GM23338 (cell line): ENCODE data around the gene ONECUT3. TPM values are rescaled to one million over a fixed set of nuclear protein-coding genes. Genes with fewer than 3 reads are reported as not detected.

Experiments
- ATAC-seq: fragments of 200-7000 bp; cut with Tn5 transposase; 3 replicates; pipeline ENCODE4 v1.9.1; 2020
- DNase-seq: peaks from one replicate; pipeline ENCODE4 v3.0.0-alpha.2; 2015; ENCODE audit warnings: low spot score
- H2AFZ ChIP-seq: fragments of 200-600 bp; sonication (generic); 2 replicates; pipeline ENCODE4 v1.8.0; 2016; ENCODE audit warnings: antibody characterized with exemption, mild to moderate bottlenecking, moderate library complexity
- H3F3A ChIP-seq: fragments of 200-600 bp; sonication (generic); replicated peaks from 2 replicates; pipeline ENCODE4 v1.8.0; 2017; ENCODE audit warnings: antibody characterized with exemption, mixed run types, low read depth
- H3K27ac ChIP-seq: fragments of 200-600 bp; sonication (generic); 2 replicates; pipeline ENCODE4 v1.6.1; 2016; ENCODE audit warnings: low read depth
- H3K27me3 ChIP-seq: fragments of 200-600 bp; sonication (generic); 2 replicates; pipeline ENCODE4 v1.8.0; 2016; ENCODE audit warnings: mild to moderate bottlenecking, mixed run types, moderate library complexity; ENCODE audit not compliant: insufficient read depth
- H3K36me3 ChIP-seq: fragments of 200-600 bp; sonication (generic); 2 replicates; pipeline ENCODE4 v1.8.0; 2016; ENCODE audit warnings: mild to moderate bottlenecking; ENCODE audit not compliant: insufficient read depth
- H3K4me1 ChIP-seq: fragments of 200-600 bp; sonication (generic); 2 replicates; pipeline ENCODE4 v1.8.0; 2016; ENCODE audit warnings: mild to moderate bottlenecking, moderate library complexity; ENCODE audit not compliant: insufficient read depth
- H3K4me2 ChIP-seq: fragments of 200-600 bp; sonication (generic); 2 replicates; pipeline ENCODE4 v1.7.1; 2017; ENCODE audit warnings: mixed run types
- H3K4me3 ChIP-seq: fragments of 200-600 bp; sonication (generic); 2 replicates; pipeline ENCODE4 v1.6.1; 2016; ENCODE audit warnings: mixed run types
- H3K79me2 ChIP-seq: fragments of 200-600 bp; sonication (generic); replicated peaks from 2 replicates; pipeline ENCODE4 v1.8.0; 2017; ENCODE audit warnings: mild to moderate bottlenecking; ENCODE audit not compliant: insufficient read depth
- H3K9me2 ChIP-seq: fragments of 200-600 bp; sonication (generic); 2 replicates; pipeline ENCODE4 v1.8.0; 2017; ENCODE audit not compliant: insufficient read depth
- H4K20me1 ChIP-seq: fragments of 200-600 bp; sonication (generic); replicated peaks from 2 replicates; pipeline ENCODE4 v1.8.0; 2017; ENCODE audit warnings: mild to moderate bottlenecking; ENCODE audit not compliant: insufficient read depth
- H3K27ac Mint-ChIP-seq: 2 replicates; pipeline ENCODE4 v1.8.0; 2020; ENCODE audit warnings: inconsistent platforms, mild to moderate bottlenecking, moderate library complexity, mixed read lengths
- H3K27me3 Mint-ChIP-seq: 3 replicates; pipeline ENCODE4 v1.8.0; 2022; ENCODE audit warnings: low read depth, mild to moderate bottlenecking, moderate library complexity, mixed read lengths, inconsistent platforms; ENCODE audit not compliant: insufficient read depth, poor library complexity
- H3K36me3 Mint-ChIP-seq: 3 replicates; pipeline ENCODE4 v1.8.0; 2021; ENCODE audit warnings: low read depth, mild to moderate bottlenecking, inconsistent platforms, moderate library complexity, mixed read lengths
- H3K4me1 Mint-ChIP-seq: 3 replicates; pipeline ENCODE4 v1.8.0; 2020; ENCODE audit warnings: mild to moderate bottlenecking, inconsistent platforms, mixed read lengths
- H3K4me3 Mint-ChIP-seq: 3 replicates; pipeline ENCODE4 v1.8.0; 2021; ENCODE audit warnings: moderate library complexity, mild to moderate bottlenecking, inconsistent platforms, mixed read lengths
- H3K9me3 Mint-ChIP-seq: 3 replicates; pipeline ENCODE4 v1.8.0; 2020; ENCODE audit warnings: moderate library complexity, mild to moderate bottlenecking, inconsistent platforms, mixed read lengths
- CREB1 ChIP-seq: fragments of 250-450 bp; sonication (Bioruptor Pico); IDR thresholded peaks from 2 replicates; pipeline ENCODE4 v1.5.0; 2020; ENCODE audit warnings: low read depth, mild to moderate bottlenecking, moderate library complexity
- EZH2 ChIP-seq: fragments of 200-600 bp; sonication (generic); IDR thresholded peaks from one replicate; pipeline ENCODE4 v1.8.0; 2017; ENCODE audit warnings: antibody characterized with exemption, mild to moderate bottlenecking, low read depth; ENCODE audit not compliant: unreplicated experiment
- EZH2phosphoT487 ChIP-seq: fragments of 200-600 bp; sonication (generic); IDR thresholded peaks from one replicate; pipeline ENCODE4 v1.8.1; 2018; ENCODE audit warnings: antibody characterized with exemption; ENCODE audit not compliant: unreplicated experiment
- JUNB ChIP-seq: IDR thresholded peaks from one replicate; pipeline ENCODE4 v1.6.1; 2016; ENCODE audit warnings: antibody characterized with exemption; ENCODE audit not compliant: unreplicated experiment
- NANOG ChIP-seq: IDR thresholded peaks from 2 replicates; pipeline ENCODE4 v1.6.1; 2016; ENCODE audit warnings: antibody characterized with exemption, borderline replicate concordance
- POLR2AphosphoS5 ChIP-seq: IDR thresholded peaks from 2 replicates; pipeline ENCODE4 v1.6.1; 2016; ENCODE audit warnings: antibody characterized with exemption, low read depth
- STAT1 ChIP-seq: IDR thresholded peaks from one replicate; pipeline ENCODE4 v1.6.1; 2016; ENCODE audit warnings: antibody characterized with exemption; ENCODE audit not compliant: unreplicated experiment
- ZNF114 ChIP-seq: fragments of 250-450 bp; sonication (Bioruptor Pico); IDR thresholded peaks from 2 replicates; pipeline ENCODE4 v1.5.0; 2020; ENCODE audit warnings: mild to moderate bottlenecking, moderate library complexity
- ZNF331 ChIP-seq: fragments of 250-450 bp; sonication (Bioruptor Pico); IDR thresholded peaks from 2 replicates; pipeline ENCODE4 v1.5.0; 2020; ENCODE audit warnings: low read depth, mild to moderate bottlenecking, moderate library complexity
- polyA plus RNA-seq: library from polyadenylated mRNA; unstranded; fragments of >200 nt; fragmentation: Nextera tagmentation; extraction: Ambion mirVana; gene quantifications from 2 replicates; pipeline ENCODE4 v1.2.1, GENCODE V29; 2016
- total RNA-seq: library from RNA; depleted of rRNA; stranded (reverse); fragments of >200 nt; shearing (Covaris generic); gene quantifications from 2 replicates; pipeline ENCODE4 v1.2.3, GENCODE V29; 2014
- TF ChIP-seq, protein P1 (sequence below), 2 experiments: fragments of 200-600 bp in 1 of 2; sonication (generic) in 1 of 2; conservative IDR thresholded peaks; 2 replicates each; pipeline versions ENCODE4 v1.5.1 to v1.6.1; 2016 to 2017; ENCODE audit warnings: antibody characterized with exemption in 2 of 2, low read depth in 2 of 2, mild to moderate bottlenecking in 2 of 2, moderate library complexity in 1 of 2
- TF ChIP-seq, protein P2 (sequence below): fragments of 250-450 bp; sonication (Bioruptor Pico); IDR thresholded peaks from 2 replicates; pipeline ENCODE4 v1.5.0; 2020; ENCODE audit warnings: mild to moderate bottlenecking, moderate library complexity
- TF ChIP-seq, protein P3 (sequence below): IDR thresholded peaks from one replicate; pipeline ENCODE4 v1.6.1; 2018; ENCODE audit warnings: antibody characterized with exemption; ENCODE audit not compliant: unreplicated experiment
- TF ChIP-seq, protein P4 (sequence below): IDR thresholded peaks from 2 replicates; pipeline ENCODE4 v1.6.1; 2016; ENCODE audit warnings: antibody characterized with exemption

ONECUT3 gene
- total and polyA plus RNA-seq, 2 experiments from 2014 or later, result not detected

DNA sequence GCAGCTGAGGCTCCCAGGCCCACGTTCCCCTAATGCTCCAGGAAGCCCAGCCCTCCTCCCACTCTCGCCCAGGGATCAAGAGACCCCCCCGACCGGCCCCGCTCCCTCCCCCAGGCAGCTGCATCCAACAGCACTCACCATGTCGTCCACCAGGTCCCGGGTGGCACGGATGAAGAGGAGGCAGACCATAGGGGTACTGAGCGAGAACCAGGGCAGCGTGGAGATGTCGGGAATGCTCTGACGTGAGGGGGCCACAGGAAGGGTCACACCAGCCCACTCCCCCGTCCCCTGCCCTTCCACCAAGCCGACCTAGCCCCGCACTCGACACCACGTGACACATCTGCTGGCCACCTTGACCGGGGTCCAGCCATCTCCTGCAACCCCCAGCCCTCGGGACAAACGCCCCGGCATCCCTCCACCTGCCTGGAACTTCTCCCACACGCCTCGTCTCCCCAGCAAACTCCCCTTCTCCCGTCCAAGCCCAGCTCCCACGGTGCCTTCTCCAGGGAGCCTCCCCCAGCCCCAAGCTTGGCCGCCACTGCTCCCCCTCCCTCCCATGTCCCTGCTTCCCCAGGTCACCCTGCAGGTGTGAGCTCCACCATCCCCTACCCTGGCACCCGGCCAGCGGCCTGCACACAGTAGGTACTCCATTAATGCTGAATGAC is 53.9 kb downstream of the ONECUT3 start:
- ATAC-seq, result no peak
- Histone ChIP-seq H3F3A (no peaks in the 10 kb centered on the region), H3K27ac (no peak overlapping the region), H3K79me2 (no peaks in the 10 kb centered on the region), H3K4me3 (no peak overlapping the region), H3K4me2 (no peak overlapping the region), H3K27me3 (no peaks in the 10 kb centered on the region), H4K20me1 (no peaks in the 10 kb centered on the region), H3K4me1 (no peaks in the 10 kb centered on the region), H3K36me3 (no peaks in the 10 kb centered on the region), H2AFZ (no peak overlapping the region), H3K9me2 (no peaks in the 10 kb centered on the region)
- Mint-ChIP-seq H3K4me1 (no peaks in the 10 kb centered on the region), H3K36me3 (no peaks in the 10 kb centered on the region), H3K4me3 (no peak overlapping the region), H3K9me3 (no peaks in the 10 kb centered on the region), H3K27ac (no peak overlapping the region), H3K27me3 (peaks cover 16% of the 10 kb centered on the region)
- no peak for DNase-seq
- TF ChIP-seq EZH2, result no peak
- TF ChIP-seq, protein P1, sequence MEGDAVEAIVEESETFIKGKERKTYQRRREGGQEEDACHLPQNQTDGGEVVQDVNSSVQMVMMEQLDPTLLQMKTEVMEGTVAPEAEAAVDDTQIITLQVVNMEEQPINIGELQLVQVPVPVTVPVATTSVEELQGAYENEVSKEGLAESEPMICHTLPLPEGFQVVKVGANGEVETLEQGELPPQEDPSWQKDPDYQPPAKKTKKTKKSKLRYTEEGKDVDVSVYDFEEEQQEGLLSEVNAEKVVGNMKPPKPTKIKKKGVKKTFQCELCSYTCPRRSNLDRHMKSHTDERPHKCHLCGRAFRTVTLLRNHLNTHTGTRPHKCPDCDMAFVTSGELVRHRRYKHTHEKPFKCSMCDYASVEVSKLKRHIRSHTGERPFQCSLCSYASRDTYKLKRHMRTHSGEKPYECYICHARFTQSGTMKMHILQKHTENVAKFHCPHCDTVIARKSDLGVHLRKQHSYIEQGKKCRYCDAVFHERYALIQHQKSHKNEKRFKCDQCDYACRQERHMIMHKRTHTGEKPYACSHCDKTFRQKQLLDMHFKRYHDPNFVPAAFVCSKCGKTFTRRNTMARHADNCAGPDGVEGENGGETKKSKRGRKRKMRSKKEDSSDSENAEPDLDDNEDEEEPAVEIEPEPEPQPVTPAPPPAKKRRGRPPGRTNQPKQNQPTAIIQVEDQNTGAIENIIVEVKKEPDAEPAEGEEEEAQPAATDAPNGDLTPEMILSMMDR (conservative IDR thresholded peaks at IDR 0.05; ENCODE audit: low read depth in 2 of 2), result no peak
- TF ChIP-seq, protein P2, sequence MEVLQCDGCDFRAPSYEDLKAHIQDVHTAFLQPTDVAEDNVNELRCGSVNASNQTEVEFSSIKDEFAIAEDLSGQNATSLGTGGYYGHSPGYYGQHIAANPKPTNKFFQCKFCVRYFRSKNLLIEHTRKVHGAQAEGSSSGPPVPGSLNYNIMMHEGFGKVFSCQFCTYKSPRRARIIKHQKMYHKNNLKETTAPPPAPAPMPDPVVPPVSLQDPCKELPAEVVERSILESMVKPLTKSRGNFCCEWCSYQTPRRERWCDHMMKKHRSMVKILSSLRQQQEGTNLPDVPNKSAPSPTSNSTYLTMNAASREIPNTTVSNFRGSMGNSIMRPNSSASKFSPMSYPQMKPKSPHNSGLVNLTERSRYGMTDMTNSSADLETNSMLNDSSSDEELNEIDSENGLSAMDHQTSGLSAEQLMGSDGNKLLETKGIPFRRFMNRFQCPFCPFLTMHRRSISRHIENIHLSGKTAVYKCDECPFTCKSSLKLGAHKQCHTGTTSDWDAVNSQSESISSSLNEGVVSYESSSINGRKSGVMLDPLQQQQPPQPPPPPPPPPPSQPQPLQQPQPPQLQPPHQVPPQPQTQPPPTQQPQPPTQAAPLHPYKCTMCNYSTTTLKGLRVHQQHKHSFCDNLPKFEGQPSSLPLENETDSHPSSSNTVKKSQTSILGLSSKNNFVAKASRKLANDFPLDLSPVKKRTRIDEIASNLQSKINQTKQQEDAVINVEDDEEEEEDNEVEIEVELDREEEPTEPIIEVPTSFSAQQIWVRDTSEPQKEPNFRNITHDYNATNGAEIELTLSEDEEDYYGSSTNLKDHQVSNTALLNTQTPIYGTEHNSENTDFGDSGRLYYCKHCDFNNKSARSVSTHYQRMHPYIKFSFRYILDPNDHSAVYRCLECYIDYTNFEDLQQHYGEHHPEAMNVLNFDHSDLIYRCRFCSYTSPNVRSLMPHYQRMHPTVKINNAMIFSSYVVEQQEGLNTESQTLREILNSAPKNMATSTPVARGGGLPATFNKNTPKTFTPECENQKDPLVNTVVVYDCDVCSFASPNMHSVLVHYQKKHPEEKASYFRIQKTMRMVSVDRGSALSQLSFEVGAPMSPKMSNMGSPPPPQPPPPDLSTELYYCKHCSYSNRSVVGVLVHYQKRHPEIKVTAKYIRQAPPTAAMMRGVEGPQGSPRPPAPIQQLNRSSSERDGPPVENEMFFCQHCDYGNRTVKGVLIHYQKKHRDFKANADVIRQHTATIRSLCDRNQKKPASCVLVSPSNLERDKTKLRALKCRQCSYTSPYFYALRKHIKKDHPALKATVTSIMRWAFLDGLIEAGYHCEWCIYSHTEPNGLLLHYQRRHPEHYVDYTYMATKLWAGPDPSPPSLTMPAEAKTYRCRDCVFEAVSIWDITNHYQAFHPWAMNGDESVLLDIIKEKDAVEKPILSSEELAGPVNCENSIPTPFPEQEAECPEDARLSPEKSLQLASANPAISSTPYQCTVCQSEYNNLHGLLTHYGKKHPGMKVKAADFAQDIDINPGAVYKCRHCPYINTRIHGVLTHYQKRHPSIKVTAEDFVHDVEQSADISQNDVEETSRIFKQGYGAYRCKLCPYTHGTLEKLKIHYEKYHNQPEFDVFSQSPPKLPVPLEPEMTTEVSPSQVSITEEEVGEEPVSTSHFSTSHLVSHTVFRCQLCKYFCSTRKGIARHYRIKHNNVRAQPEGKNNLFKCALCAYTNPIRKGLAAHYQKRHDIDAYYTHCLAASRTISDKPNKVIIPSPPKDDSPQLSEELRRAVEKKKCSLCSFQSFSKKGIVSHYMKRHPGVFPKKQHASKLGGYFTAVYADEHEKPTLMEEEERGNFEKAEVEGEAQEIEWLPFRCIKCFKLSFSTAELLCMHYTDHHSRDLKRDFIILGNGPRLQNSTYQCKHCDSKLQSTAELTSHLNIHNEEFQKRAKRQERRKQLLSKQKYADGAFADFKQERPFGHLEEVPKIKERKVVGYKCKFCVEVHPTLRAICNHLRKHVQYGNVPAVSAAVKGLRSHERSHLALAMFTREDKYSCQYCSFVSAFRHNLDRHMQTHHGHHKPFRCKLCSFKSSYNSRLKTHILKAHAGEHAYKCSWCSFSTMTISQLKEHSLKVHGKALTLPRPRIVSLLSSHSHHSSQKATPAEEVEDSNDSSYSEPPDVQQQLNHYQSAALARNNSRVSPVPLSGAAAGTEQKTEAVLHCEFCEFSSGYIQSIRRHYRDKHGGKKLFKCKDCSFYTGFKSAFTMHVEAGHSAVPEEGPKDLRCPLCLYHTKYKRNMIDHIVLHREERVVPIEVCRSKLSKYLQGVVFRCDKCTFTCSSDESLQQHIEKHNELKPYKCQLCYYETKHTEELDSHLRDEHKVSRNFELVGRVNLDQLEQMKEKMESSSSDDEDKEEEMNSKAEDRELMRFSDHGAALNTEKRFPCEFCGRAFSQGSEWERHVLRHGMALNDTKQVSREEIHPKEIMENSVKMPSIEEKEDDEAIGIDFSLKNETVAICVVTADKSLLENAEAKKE (CRISPR knock-in tag), result no peak
- TF ChIP-seq POLR2AphosphoS5, result no peak
- no peak for TF ChIP-seq ZNF114
- TF ChIP-seq, protein P3, sequence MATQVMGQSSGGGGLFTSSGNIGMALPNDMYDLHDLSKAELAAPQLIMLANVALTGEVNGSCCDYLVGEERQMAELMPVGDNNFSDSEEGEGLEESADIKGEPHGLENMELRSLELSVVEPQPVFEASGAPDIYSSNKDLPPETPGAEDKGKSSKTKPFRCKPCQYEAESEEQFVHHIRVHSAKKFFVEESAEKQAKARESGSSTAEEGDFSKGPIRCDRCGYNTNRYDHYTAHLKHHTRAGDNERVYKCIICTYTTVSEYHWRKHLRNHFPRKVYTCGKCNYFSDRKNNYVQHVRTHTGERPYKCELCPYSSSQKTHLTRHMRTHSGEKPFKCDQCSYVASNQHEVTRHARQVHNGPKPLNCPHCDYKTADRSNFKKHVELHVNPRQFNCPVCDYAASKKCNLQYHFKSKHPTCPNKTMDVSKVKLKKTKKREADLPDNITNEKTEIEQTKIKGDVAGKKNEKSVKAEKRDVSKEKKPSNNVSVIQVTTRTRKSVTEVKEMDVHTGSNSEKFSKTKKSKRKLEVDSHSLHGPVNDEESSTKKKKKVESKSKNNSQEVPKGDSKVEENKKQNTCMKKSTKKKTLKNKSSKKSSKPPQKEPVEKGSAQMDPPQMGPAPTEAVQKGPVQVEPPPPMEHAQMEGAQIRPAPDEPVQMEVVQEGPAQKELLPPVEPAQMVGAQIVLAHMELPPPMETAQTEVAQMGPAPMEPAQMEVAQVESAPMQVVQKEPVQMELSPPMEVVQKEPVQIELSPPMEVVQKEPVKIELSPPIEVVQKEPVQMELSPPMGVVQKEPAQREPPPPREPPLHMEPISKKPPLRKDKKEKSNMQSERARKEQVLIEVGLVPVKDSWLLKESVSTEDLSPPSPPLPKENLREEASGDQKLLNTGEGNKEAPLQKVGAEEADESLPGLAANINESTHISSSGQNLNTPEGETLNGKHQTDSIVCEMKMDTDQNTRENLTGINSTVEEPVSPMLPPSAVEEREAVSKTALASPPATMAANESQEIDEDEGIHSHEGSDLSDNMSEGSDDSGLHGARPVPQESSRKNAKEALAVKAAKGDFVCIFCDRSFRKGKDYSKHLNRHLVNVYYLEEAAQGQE, result no peak
- TF ChIP-seq CREB1 (CRISPR knock-in tag), result no peak
- TF ChIP-seq EZH2phosphoT487, result no peak
- TF ChIP-seq STAT1, result no peak
- TF ChIP-seq, protein P4, sequence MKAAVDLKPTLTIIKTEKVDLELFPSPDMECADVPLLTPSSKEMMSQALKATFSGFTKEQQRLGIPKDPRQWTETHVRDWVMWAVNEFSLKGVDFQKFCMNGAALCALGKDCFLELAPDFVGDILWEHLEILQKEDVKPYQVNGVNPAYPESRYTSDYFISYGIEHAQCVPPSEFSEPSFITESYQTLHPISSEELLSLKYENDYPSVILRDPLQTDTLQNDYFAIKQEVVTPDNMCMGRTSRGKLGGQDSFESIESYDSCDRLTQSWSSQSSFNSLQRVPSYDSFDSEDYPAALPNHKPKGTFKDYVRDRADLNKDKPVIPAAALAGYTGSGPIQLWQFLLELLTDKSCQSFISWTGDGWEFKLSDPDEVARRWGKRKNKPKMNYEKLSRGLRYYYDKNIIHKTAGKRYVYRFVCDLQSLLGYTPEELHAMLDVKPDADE, result no peak
- no peak for TF ChIP-seq JUNB
- TF ChIP-seq ZNF331 (CRISPR knock-in tag), result no peak
- TF ChIP-seq NANOG, result no peak
